ENCODE data around the gene MFSD11. TPM values are rescaled to one million over a fixed set of nuclear protein-coding genes. Genes with fewer than 3 reads are reported as not detected.

The MFSD11 gene
- total RNA-seq, 1 donor from 2014 or later = 39.7 TPM

DNA sequence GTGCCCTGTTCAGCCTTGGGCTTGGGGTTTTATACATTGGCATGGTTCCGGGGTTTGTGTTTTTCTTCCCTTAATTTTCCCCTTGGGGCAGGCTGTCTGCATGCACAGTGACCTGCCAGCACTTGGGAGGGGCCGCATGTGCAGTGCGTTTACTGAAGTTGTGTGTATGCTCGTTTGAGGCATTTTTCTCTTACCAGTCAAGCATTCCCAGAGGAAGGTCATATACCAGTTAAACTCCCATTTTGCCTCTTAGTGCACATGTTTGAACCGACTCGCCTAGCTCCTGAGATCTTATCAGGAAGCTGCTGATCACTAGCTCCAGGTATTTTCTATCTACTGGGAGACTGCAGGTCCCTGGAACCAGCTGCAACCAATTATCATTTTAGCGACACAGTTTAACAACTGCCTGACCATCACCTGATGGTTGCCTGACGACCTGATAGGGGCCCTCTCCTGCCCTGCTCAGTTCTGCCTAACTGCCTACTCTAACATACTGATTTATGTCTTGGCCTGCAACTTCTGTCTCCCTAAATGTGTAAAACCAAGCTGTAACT is 51.4 kb downstream of the MFSD11 start:
- no peak for DNase-seq (ENCODE audit: low spot score in 2 of 2, unreplicated experiment in 2 of 2)
- TF ChIP-seq, protein P1, sequence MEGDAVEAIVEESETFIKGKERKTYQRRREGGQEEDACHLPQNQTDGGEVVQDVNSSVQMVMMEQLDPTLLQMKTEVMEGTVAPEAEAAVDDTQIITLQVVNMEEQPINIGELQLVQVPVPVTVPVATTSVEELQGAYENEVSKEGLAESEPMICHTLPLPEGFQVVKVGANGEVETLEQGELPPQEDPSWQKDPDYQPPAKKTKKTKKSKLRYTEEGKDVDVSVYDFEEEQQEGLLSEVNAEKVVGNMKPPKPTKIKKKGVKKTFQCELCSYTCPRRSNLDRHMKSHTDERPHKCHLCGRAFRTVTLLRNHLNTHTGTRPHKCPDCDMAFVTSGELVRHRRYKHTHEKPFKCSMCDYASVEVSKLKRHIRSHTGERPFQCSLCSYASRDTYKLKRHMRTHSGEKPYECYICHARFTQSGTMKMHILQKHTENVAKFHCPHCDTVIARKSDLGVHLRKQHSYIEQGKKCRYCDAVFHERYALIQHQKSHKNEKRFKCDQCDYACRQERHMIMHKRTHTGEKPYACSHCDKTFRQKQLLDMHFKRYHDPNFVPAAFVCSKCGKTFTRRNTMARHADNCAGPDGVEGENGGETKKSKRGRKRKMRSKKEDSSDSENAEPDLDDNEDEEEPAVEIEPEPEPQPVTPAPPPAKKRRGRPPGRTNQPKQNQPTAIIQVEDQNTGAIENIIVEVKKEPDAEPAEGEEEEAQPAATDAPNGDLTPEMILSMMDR (IDR thresholded peaks at IDR 0.05; ENCODE audit: unreplicated experiment) = no peak
- Mint-ChIP-seq H3K4me1 (peaks cover 18% of the 10 kb centered on the region), H3K9me3 (no peaks in the 10 kb centered on the region), H3K27ac (peak overlapping the region; percentile 89), H3K4me3 (no peak overlapping the region), H3K27me3 (ENCODE audit: low read depth) (no peaks in the 10 kb centered on the region), H3K36me3 (peaks cover 4% of the 10 kb centered on the region)

DNA sequence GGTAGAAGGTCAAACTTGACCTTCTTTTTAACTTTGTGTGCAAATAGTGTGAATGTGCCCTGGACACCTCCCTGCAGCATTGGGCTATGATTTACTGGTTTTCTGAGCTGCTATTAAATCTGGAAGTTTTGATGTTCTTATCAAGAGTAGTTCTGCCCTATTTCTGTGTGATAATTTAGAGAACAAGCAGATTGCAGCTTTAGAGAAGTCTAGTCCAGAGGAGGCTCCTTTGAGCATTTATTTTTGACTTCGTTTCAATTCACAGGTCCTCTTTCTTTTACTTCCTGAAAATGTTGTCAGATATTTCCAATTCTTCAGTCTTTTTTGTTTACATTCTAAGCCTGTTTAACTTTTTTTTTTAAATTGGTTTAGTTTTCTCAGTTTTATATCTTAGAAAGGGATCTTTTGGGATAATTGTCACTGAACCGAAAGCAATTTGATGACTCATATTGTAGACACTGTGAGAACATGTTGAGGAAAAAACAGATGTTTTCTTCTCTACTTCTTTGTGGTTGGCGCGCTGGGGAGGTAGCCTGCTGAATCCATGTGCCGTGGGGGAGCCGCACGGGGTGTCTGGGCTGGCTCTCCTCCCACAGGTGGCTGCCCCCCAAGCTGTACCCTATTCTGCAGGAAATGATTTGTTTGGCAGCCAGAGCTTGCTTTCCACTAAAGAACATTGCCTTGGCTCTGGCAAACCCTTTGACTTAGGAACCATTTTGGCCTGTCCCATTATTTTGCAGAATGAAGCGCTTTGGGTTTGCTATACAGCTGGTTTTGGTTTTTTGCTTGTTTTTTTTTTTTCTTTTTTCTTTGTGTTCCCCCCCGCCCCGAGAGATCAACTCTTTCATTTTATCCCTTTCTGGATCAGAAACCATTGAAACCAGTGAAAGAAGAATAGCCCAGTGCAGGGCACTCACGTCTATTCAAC is 53.4 kb downstream of the MFSD11 start:
- no peak for DNase-seq (ENCODE audit: low spot score in 2 of 2, unreplicated experiment in 2 of 2)
- peaks cover 18% of the 10 kb centered on the region for H3K4me1 Mint-ChIP-seq
- H3K27me3 Mint-ChIP-seq (ENCODE audit: low read depth) = no peaks in the 10 kb centered on the region
- peak overlapping the region; percentile 23 for H3K4me3 Mint-ChIP-seq
- H3K9me3 Mint-ChIP-seq = no peaks in the 10 kb centered on the region
- H3K36me3 Mint-ChIP-seq = no peaks in the 10 kb centered on the region
- H3K27ac Mint-ChIP-seq = peak overlapping the region; percentile 94
- TF ChIP-seq, protein P1 (IDR thresholded peaks at IDR 0.05; ENCODE audit: unreplicated experiment) = no peak

DNA sequence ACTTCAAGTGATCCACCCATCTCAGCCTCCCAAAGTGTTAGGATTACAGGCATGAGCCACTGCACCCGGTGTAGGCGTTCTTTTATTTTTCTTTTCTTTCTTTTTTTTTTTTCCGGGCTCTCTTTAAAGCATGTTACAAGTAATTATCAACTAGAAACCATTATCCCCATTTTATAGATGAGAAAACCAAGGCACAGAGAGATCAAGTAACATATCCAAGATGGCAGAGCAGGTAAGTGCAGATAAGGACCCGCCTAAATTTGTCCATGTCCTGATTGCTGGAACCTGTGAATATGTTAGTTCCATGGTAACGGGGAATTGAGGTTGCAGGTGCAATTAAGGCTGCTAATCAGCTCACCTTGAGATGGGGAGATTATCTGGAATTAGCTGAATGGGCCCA is 54.4 kb downstream of the MFSD11 start:
- Mint-ChIP-seq H3K9me3 (no peaks in the 10 kb centered on the region), H3K27me3 (ENCODE audit: low read depth) (no peaks in the 10 kb centered on the region), H3K27ac (no peak overlapping the region), H3K36me3 (no peaks in the 10 kb centered on the region), H3K4me3 (no peak overlapping the region), H3K4me1 (peaks cover 22% of the 10 kb centered on the region)
- TF ChIP-seq, protein P1 (IDR thresholded peaks at IDR 0.05; ENCODE audit: unreplicated experiment) = no peak
- DNase-seq (ENCODE audit: low spot score in 2 of 2, unreplicated experiment in 2 of 2) = no peak

DNA sequence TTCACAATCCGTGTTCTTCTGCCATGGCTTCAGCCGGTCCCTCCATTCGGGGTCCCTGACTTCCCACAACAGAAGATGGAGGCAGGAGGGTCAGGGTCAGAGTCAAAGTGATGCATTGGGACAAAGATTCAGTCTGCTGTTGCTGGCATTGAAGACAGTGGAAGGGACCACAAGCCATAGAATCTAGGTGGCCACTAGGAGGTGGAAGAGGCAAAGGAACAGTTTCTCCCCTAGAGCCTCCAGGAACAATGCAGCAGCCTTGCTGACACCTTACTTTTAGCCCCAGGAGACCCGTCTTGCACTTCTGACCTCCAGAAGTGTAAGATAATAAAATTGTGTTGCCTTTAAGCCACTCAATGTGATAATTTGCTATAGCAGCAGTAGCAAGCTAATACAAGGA is 55.9 kb downstream of the MFSD11 start:
- TF ChIP-seq, protein P1 (IDR thresholded peaks at IDR 0.05; ENCODE audit: unreplicated experiment) = no peak
- Mint-ChIP-seq H3K27ac (no peak overlapping the region), H3K4me3 (no peak overlapping the region), H3K4me1 (peaks cover 24% of the 10 kb centered on the region), H3K27me3 (ENCODE audit: low read depth) (no peaks in the 10 kb centered on the region), H3K36me3 (no peaks in the 10 kb centered on the region), H3K9me3 (no peaks in the 10 kb centered on the region)
- no peak for DNase-seq (ENCODE audit: low spot score in 2 of 2, unreplicated experiment in 2 of 2)

DNA sequence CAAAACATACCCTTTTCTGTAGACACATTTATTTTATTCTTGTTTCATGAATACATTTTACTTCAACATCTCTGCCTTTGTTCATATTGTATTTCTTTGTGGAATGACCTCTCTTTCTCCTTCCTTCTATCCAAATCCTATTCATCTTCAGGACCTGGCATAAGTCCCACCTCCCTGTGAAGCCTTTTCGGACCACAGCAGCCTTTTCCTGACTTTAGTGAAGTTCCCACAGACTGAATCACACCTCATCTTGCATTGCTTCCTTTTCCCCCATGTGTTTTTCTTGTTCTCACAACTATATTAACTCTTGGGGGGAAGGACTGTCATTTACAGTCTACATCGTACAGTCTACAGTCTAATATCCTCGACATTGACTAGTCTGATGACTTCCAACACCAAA is 58.2 kb downstream of the MFSD11 start:
- TF ChIP-seq, protein P1 (IDR thresholded peaks at IDR 0.05; ENCODE audit: unreplicated experiment) = no peak
- DNase-seq (ENCODE audit: low spot score in 2 of 2, unreplicated experiment in 2 of 2) = no peak
- no peaks in the 10 kb centered on the region for H3K36me3 Mint-ChIP-seq
- no peak overlapping the region for H3K4me3 Mint-ChIP-seq
- no peaks in the 10 kb centered on the region for H3K27me3 Mint-ChIP-seq (ENCODE audit: low read depth)
- H3K9me3 Mint-ChIP-seq = no peaks in the 10 kb centered on the region
- peaks cover 15% of the 10 kb centered on the region for H3K4me1 Mint-ChIP-seq
- H3K27ac Mint-ChIP-seq = no peak overlapping the region

All from mesothelial cell of epicardium (in vitro differentiated cells).